GM21390 (cell line): ENCODE results near the gene SYNGR3.
A peak's percentile ranks its signal among the peaks of the same experiment; 100 is the strongest.
"Not testable (repeated sequence)": the region's sequence is repeated elsewhere in the genome, so short reads cannot be mapped to it uniquely, and the experiment has no call there.

ENCODE experiments used
- ATAC-seq: cut with Tn5 transposase; IDR thresholded peaks from one replicate; pipeline ENCODE4 v1.9.1; 2021; ENCODE audit not compliant: unreplicated experiment

The SYNGR3 gene, protein sequence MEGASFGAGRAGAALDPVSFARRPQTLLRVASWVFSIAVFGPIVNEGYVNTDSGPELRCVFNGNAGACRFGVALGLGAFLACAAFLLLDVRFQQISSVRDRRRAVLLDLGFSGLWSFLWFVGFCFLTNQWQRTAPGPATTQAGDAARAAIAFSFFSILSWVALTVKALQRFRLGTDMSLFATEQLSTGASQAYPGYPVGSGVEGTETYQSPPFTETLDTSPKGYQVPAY

DNA sequence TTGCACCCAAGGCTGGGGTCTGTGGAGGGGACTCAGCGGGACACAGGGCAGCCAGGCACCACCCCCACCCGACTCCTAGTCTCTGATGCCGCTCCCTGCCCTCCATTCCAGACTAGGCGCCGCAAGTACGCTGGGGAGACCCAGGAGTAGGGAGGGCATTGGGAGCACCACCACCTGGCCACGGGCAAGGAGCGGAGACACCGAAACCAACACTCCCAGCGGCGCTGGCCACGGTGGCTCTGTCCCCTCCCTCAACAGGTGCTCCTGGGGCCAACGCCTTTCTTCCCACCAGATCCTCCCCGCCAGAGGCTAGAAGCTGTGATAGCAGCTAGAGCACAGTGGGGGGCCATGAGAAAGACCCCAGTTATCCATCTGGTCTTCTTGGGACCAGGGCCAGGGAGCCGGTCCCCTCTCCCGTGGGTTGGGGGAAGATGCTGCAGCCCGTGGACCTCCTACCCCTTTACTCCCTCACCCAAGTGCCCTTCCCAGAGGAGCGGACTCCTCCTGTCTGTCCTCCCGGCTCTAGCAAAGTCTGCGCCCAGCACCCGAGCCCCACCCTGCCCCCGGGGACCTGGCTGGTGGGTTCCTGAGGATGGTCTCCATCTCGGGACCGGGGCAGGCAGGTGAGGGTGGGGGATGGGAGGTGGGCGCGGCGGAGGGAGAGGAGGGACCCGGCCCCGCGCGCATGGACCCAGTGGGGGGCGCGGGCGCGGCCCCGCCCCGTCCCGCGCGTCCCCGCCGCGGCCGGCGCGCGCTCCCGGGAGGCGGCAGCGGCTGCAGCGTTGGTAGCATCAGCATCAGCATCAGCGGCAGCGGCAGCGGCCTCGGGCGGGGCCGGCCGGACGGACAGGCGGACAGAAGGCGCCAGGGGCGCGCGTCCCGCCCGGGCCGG, at the start of gene SYNGR3:
TSS of gene SYNGR3 (plus strand) at position 762 of the 892 bp plus-strand sequence. CDS start 133 bp downstream, outside the sequence.
- no peak for ATAC-seq

DNA sequence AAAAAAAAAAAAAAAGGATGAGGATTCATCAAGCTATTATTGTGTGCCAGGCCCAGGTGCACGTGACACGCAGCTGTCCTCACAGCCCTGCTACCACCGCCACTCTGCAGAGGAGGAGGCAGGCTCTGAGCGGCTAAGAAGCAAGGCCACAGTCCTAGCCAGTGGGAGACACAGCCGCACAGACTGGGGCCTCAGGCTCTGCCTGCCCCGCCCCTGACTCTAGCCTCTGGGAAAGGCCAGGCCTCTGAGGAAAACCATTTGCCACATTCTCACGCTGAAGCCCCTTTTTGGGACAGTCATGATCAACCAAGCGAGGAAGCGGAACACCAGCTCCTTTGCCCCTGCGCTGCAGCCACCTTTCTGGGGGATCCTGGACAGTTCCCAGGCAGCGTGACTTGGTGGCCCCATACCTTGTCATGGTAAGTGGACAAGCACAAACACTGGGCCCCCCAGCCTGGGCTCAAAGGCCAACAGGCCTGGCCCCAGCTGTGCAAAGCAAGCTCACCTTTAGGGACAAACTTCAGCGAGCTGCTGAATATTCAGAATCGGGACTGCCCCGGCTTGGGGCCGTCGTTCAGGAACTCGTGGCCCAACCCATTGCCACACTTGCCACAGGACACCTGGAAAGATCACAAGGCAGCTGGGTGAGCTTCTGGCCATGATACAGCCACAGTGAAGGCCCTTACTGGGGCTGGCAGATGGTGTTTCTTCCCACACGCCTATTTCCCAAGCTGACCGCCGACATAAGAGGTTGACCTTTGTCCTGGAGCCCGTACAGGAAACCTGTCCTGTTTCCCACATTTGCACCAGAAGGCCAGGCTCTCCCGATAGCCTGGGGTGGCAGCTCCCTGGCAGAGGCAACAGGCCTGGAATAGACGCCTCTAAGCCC, 49.3 kb upstream of the SYNGR3 start:
- ATAC-seq = no peak

DNA sequence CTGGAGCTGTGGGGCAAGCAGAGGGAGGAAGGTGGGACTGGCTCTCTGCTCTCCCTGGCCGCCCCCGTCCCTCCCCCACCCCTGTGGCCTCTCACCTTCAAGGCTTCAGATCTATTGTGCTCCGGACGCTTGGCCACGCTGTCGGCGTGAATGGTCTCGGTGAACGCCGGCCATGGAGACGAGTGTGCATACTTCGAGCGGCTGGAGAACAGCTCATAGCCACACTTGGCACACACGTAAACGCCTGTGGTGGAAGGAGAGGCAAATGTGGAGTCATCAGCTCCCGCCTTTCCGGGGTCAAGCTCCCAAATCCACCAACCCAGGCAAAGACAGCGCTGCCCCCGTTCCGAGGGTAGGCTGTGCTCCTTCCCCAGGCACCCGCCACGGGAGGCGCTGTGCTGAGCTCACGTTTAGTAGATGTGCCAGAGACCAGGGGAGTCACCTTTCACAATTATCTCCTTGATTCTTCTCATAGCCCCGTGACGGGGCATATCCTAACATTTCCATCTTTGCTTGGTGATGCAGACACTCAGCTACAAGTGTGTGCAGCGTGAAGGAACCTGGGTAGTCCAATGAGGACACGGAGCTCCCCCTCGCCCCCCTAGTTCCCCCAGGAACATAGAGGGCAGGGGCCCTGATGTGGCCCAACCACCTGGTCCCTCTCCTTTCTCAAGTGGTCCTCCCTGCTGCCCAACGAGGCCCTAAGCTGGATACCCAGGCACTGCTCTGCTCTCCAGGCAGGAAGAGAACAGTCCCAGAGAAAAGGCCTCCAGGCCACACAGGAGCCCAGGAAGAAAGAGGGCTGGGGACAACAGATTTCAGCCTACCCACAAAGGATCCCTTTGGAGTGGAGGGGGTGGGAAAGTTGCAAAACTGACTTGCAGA, 48.4 kb upstream of the SYNGR3 start:
- ATAC-seq = no peak

DNA sequence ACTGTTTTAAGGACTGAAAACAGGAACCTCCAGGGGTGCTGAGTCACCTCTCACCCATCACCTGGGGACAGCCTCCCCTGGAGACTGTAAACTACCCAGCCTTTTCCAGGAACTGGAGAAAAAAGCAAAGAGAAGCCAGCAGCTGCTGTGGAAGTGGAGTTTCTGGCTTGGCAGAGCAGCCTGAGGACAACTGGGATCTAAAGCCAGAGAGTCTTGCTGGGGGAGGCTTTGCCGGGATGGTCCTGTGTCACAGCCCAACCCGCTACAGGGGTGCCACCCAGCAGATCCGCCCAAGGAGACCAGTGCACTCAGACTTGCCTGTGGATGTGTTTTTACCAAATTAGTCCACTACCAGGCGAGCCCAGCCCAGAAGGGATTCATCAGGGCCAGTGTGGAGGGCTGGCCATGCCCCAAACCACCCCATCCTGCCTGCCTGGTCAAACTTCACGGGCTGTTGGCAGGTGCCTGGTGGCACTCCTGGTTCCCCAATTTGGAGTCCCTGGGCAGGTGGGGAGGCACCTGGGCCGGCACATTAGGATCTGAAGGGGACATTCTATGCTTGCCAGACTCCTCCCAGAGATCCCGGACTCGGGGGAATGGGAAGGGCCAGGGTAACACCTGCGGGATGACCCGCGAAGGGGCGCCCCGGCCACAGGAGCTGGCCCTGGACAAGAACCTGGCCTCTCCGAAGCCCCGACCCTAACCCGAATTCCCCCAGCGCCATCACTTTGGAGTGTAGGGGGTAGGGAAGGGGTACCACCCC, 47.5 kb upstream of the SYNGR3 start:
- ATAC-seq = no peak

DNA sequence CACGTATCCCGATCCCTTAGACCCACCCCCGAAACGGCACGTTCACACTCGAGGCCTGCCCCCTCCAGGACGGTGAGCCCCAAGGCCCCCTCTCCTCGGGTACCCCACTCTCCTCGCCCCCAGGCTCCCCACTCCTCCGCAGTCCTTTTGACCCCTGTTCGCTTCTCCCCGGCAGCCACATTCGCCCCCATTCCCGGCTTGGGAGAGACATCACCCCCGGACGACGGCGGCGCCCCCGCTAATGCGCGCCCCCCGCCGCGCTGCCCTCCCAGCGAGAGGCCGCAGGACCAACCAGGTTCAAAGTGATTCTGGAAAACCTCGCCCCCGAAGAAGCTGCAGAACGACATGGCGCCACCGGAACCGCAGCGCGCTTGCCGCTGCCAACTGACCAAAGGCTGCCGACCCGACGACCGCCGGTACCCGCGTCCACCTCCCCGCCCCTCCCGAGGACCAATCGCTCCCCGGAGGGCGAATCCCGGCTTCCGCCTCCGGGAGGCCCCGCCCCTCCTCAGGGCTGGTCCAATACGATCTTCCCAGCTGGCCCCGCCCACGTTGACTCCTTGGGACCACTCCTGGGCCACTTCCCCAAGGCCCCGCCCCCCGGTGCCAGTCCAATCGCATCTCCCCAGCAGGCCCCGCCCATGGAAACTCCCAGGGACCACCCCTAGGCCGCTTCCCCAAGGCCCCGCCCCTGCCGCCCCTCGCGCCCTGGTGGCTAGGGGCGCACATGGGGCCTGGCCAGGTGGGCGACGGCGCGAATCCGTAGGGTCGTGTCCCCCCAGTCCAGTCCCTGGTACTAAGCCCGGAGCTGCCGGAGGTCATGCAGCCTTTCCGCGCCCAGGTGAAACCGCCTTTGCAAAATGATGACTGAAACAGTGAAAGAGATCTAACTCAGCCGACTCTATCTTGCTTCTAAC, 46.7 kb upstream of the SYNGR3 start, which contains the start of gene MSRB1:
TSS of gene MSRB1 (minus strand) at position 390 of the 917 bp plus-strand sequence. CDS start at position 347, 43 bp downstream.
- ATAC-seq = peak; percentile 84

DNA sequence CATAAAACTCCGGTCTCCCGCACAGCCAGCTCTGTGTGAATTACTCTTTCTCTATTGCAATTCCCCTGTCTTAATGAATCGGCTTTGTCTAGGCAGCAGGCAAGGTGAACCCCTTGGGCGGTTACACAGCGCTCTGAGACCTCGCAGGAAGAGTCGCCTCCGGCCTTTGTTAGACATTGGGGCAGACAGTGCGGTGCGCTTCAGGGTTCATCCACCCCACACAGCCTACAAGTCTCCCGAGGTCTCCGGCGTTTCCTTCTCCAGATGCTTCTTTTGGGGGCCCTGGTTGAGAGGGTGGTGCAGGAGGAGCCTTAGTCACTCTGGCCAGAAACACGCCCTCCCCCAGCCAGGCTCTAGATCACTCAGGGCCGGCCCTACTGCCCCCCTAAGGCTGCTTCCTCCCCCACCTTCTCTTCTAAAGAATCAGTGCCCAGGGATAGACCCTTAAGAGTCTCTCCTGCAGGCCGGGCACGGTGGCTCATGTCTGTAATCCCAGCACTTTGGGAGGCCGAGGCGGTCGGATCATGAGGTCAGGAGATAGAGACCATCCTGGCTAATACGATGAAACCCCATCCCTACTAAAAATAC, 45.1 kb upstream of the SYNGR3 start:
- no peak for ATAC-seq

DNA sequence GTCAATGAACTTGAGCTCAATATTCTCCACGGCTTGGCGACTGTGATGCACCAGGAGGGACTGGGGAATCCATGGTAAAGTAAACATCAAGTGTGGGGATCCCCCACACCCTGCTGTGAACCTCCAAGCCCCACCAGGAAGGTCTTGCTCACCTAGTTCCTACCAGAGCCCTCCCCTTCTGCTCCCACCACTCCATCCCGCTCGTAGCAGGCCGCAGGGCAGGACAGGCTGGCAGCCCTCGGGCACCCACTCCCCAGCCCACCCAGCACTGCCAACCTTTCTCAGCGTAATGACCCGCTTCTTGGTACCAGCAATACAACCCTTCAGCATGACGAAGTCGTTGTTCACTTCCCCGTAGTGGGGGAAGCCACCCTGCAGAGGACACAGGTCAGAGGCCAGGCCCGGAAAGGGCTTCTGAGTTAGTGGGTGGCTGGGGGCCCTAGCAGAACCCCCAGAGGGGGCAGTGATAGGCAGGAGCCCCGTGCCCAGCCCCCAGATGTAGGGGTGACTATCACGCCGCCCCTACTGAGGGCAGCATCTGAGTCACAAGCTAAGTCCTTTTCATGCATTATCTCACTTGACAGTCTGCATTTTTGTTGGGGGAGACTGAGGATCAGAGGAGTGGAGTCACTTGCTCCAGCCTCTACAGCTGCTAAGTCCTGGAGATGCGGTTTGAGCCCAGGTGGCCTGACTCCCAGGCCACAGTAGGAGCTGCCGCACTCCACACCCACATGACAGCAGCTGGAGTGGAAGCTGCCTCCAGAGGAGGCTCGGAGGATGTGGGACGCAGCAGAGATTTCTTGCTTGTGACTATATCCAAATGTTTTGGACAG, 44.0 kb upstream of the SYNGR3 start:
- no peak for ATAC-seq

DNA sequence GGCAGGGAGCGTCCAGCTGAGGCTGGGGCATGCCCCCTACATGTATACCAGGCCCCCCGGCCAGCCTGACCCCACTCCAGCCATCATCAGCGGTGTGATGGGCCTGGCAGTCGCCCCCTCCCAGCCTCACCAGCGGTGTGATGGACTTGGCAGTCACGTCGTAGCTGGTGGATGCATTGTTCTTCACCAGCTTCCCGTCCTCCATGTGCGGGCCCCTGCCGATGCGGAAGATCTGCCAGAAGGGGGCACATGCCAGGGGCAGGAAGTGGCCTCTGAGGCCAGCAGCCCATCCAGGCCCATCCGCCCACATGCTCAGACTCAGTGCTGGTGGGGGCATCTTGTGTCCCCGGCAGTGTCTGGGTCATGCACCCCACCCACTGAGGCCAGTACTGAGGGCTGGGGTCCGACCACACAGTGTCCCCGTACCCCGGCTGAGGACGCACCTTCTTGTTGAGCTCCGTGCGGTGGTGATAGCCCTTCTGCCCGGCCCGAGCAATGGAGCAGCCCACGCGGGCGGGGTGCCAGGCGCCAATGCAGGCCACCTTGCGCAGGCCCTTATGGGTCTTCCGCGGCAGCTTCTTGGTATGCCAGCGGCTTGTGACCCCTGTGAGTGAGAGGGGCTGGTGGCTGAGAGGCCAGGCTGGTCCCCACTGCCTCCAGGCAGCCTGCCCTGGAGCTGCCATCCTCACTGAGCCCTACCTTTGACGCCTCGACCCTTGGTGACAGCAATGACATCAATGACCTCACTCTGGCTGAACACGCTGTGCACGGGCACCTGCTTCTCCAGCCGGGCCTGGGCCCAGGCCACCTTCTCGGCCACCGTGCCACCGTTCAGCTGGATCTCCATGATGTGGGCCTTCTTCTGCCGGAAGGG, 43.0 kb upstream of the SYNGR3 start:
- ATAC-seq = no peak

DNA sequence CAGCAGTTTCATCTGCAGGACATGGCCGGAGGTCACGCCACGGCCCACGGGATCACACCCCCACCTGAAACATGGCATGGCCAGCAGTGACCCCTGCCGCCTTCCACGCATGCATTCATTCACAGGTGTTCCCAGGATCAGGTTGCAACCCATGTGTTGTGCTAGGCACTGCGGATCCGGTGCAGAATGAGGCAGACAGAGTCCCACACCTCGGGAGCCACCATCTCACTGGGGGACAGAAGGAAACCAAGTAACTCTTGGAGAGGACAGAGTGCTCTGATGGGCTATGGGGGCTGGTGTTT, 42.5 kb upstream of the SYNGR3 start:
- no peak for ATAC-seq

DNA sequence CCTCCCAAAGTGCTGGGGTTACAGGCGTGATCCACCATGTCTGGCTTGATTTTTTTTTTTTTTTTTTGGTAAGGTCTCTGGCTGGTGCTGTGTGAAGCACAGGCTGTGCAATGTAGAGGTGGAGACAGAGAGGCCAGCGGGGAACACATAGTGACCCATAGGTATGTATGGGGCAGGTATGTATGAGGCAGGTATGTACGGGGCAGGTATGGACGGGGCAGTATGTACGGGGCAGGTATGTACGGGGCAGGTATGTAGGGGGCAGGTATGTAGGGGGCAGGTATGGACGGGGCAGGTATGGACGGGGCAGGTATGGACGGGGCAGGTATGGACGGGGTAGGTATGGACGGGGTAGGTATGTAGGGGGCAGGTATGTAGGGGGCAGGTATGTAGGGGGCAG, 40.3 kb upstream of the SYNGR3 start:
- ATAC-seq = no peak

DNA sequence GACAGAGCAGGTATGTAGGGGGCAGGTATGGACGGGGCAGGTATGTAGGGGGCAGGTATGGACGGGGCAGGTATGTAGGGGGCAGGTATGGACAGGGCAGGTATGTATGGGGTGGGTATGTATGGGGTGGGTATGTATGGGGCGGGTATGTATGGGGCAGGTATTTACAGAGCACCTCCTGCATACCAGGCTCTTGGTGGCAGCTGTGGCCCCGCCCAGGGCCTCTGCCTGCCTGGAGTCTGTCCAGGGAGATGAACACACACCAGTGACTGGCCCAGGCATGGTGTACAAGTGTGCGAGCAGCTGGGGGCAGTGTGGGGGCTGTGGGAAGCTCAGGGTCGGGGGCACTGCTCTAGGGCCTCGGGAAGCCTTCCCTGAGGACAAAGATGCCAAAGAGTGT, 39.7 kb upstream of the SYNGR3 start:
- no peak for ATAC-seq

DNA sequence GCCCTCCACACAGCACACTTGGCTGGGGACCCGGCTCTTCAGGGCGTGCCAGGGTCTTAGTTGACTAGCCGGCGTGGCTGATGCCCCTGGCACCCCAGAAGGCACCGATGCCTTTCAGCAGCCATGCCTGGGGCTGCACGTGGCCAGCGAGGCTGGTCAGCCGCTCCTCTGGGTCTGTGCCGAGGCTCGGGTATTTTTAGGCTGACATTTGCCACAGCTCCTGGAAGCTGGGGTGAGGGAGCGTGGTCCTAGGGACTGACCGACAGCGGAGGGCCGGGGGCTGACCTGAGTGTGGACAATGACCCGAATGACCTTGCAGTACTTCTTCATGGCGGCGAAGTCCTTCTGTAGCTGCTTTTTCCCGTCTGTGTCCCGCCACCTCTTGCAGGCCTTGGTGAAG, 39.2 kb upstream of the SYNGR3 start:
- ATAC-seq = no peak

DNA sequence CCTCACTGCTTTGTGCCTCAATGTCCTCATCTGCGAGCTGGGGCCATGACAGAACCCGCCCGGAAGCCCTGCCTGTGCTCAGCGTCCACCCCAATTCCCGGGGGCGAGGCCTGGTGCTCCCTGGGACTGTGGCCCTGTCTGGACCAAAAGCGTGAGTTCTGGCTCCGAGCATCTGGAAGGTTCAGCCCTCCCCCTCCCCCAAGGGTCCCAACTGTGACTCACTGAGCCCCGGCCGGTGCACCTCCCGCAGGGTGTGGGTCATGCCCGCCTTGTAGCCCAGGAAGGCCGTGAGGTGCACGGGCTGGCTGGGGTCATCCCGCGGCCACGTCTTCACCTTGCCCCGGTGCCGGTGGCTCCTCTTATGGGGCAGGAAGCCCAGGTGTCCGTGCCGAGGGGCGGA, 36.0 kb upstream of the SYNGR3 start:
- no peak for ATAC-seq

DNA sequence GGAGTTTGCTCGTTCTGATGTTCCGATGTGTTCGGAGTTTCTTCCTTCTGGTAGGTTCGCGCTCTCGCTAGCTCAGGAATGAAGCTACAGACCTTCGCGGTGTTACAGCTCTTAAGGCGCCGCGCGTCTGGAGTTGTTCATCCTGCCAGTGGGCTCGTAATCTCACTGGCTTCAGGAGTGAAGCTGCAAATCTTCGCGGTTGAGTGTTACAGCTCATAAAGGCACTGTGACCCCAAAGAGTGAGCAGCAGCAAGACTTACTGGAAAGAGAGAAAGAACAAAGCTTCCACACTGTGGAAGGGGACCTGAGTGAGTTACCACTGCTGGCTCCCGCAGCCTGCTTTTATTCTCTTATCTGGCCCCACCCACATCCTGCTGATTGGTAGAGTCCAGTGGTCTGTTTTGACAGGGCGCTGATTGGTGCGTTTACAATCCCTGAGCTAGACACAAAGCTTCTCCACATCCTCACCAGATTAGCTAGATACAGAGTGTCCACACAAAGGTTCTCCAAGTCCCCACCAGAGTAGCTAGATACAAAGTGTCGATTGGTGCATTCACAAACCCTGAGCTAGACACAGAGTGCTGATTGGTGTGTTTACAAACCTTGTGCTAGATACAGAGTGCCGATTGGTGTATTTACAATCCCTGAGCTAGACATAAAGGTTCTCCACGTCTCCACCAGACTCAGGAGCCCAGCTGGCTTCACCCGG, 32.2 kb upstream of the SYNGR3 start:
- not testable (repeated sequence) for ATAC-seq

DNA sequence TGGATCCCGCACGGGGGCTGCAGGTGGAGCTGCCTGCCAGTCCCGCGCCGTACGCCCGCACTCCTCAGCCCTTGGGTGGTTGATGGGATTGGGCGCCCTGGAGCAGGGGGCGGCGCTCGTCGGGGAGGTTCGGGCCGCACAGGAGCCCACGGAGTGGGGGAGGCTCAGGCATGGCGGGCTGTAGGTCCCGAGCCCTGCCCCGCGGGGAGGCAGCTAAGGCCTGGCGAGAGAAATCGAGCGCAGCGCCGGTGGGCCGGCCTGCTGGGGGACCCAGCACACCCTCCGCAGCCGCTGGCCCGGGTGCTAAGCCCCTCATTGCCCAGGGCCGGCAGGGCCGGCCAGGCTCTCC, 31.7 kb upstream of the SYNGR3 start:
- ATAC-seq = not testable (repeated sequence)

DNA sequence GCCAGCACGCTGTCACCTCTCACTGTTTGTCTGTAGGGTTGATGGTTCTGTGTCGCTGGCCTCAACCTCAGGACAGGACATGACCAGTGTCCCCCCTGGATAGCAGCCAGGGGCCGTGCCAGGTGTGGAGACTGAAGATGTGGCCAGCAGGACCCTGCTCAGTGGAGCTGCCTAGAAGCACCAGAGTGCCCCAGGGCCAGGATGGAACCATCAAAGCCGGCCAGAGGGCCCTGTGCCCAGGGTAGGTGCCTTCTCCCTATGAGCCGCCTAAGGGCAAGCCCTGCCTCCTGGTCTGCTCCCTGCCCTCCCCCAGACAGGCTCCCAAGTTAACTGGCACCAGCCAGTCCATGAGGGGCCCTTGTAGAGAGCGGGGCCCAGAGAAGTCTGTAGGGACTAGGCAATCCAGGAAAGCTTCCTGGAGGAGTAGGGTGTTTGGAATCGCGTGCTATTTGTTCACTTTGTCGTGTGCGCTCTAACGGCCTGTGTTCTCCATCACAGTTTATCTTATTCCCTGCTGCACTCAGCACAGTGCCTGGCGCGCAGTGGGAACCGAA, 31.0 kb upstream of the SYNGR3 start:
- no peak for ATAC-seq
